HepG2 (cell line): Measurements from ENCODE around the gene INPP4B. TPM values are rescaled to one million over a fixed set of nuclear protein-coding genes. Genes with fewer than 3 reads are reported as not detected.

ENCODE experiments used
- ATAC-seq: fragments of 200-7000 bp; cut with Tn5 transposase; 3 replicates; pipeline ENCODE4 v1.9.1; 2020; ENCODE audit warnings: mild to moderate bottlenecking, moderate library complexity
- BruUV-seq: library from RNA; stranded (reverse); fragments of 400-500 nt; replicated peaks from 2 replicates; lab custom pipeline; 2021; lab: Mats Ljungman, UMichigan
- CTCF ChIA-PET: fragments of 300-600 bp; formaldehyde crosslinking; extraction: SDS; loops from one replicate; lab custom pipeline; 2021; ENCODE audit warnings: low total read pairs, inconsistent platforms, low intra/inter-chr PET ratio; lab: Yijun Ruan, JAX
- POLR2A ChIA-PET: fragments of 350-600 bp; sonication (Branson Sonifier 250); formaldehyde crosslinking; loops from one replicate; lab custom pipeline; 2020; ENCODE audit warnings: antibody characterized with exemption, inconsistent platforms; lab: Yijun Ruan, JAX
- DNase-seq: peaks from one replicate; pipeline ENCODE4 v3.0.0-alpha.2; 2015; ENCODE audit warnings: low spot score
- FAIRE-seq: peaks from 3 replicates; lab custom pipeline; 2011; peaks lifted over from hg19 to GRCh38; lab: Jason Lieb, UNC
- H2AFZ ChIP-seq: one replicate; pipeline ENCODE4 v1.6.1; 2011; ENCODE audit warnings: low read length, inconsistent platforms
- H3K27ac ChIP-seq: fragments of 300-600 bp; 3 replicates; pipeline ENCODE4 v1.8.0; 2011; ENCODE audit warnings: mixed run types, mild to moderate bottlenecking, mixed read lengths, low read length, inconsistent platforms; ENCODE audit not compliant: insufficient read depth; ENCODE audit errors: extremely low read length
- H3K27me3 ChIP-seq, 2 experiments: fragments of 200-600 bp in 1 of 2; 2 replicates in 1 of 2; 3 replicates in 1 of 2; pipeline versions ENCODE4 v1.6.0 to v1.8.0; 2011; ENCODE audit warnings: low read length in 2 of 2, mild to moderate bottlenecking in 2 of 2, moderate library complexity in 2 of 2, inconsistent platforms in 1 of 2; ENCODE audit not compliant: insufficient read depth in 2 of 2, control insufficient read depth in 1 of 2
- H3K36me3 ChIP-seq, 2 experiments: fragments of 200-600 bp in 1 of 2; replicated peaks in 1 of 2; 2 replicates in 1 of 2; 3 replicates in 1 of 2; pipeline versions ENCODE4 v1.5.1 to v1.8.0; 2011; ENCODE audit warnings: low read length in 2 of 2, inconsistent platforms in 1 of 2; ENCODE audit not compliant: insufficient read depth in 2 of 2, control insufficient read depth in 1 of 2
- H3K4me1 ChIP-seq: 2 replicates; pipeline ENCODE4 v1.5.1; 2012; ENCODE audit warnings: low read length, inconsistent platforms; ENCODE audit not compliant: insufficient read depth
- H3K4me2 ChIP-seq: 2 replicates; pipeline ENCODE4 v1.6.0; 2011; ENCODE audit warnings: low read depth, low read length, inconsistent platforms
- H3K4me3 ChIP-seq, 3 experiments: fragments of 200-600 bp in 1 of 3; sonication (generic), shearing (Covaris generic) in 1 of 3; replicated peaks in 1 of 3; 2 replicates each; pipeline ENCODE4 v1.5.1; 2011 to 2016; ENCODE audit warnings: low read length in 3 of 3, inconsistent platforms in 2 of 3, low read depth in 2 of 3, mild to moderate bottlenecking in 2 of 3, control low read depth in 1 of 3, mixed read lengths in 1 of 3; ENCODE audit not compliant: insufficient read depth in 1 of 3
- H3K79me2 ChIP-seq: one replicate; pipeline ENCODE4 v1.6.1; 2011; ENCODE audit warnings: low read length, inconsistent platforms; ENCODE audit not compliant: insufficient read depth
- H3K9ac ChIP-seq: 2 replicates; pipeline ENCODE4 v1.6.0; 2011; ENCODE audit warnings: mild to moderate bottlenecking, low read depth, low read length, inconsistent platforms; ENCODE audit not compliant: insufficient read depth
- H3K9me3 ChIP-seq: 2 replicates; pipeline ENCODE4 v1.5.1; 2012; ENCODE audit warnings: mild to moderate bottlenecking, low read length
- H4K20me1 ChIP-seq: 2 replicates; pipeline ENCODE4 v1.6.0; 2011; ENCODE audit warnings: inconsistent platforms, mild to moderate bottlenecking, low read length, moderate library complexity; ENCODE audit not compliant: insufficient read depth
- HCFC1 ChIP-seq: fragments of 150-350 bp; IDR thresholded peaks from 2 replicates; pipeline ENCODE4 v1.6.1; 2014; ENCODE audit warnings: low read depth, low read length
- KLF9 ChIP-seq: IDR thresholded peaks from 2 replicates; pipeline ENCODE4 v1.6.1; 2016; ENCODE audit warnings: low read depth
- NFATC3 ChIP-seq: sonication (generic); formaldehyde crosslinking; IDR thresholded peaks from 2 replicates; pipeline ENCODE4 v1.5.1; 2020; ENCODE audit warnings: mild to moderate bottlenecking, missing genetic modification reagents
- PPARG ChIP-seq: conservative IDR thresholded peaks from 2 replicates; pipeline ENCODE4 v1.6.1; 2016; ENCODE audit warnings: missing biosample characterization, missing genetic modification reagents
- RBM39 ChIP-seq: fragments of 200-400 bp; formaldehyde crosslinking; IDR thresholded peaks from one replicate; pipeline ENCODE4 v1.6.1; 2018; ENCODE audit warnings: antibody characterized with exemption, mild to moderate bottlenecking, low read depth, low read length; ENCODE audit not compliant: poor library complexity, severe bottlenecking
- SP140L ChIP-seq: sonication (generic); formaldehyde crosslinking; IDR thresholded peaks from 2 replicates; pipeline ENCODE4 v1.4.0; 2020; ENCODE audit warnings: missing genetic modification reagents, borderline replicate concordance
- TOPORS ChIP-seq: sonication (generic); formaldehyde crosslinking; IDR thresholded peaks from 2 replicates; pipeline ENCODE4 v1.8.0; 2023; ENCODE audit warnings: mild to moderate bottlenecking, missing genetic modification reagents
- ZBTB40 ChIP-seq, 2 experiments: fragments of 450-650 bp in 1 of 2; sonication (generic) in 1 of 2; formaldehyde crosslinking in 1 of 2; IDR thresholded peaks; 2 replicates each; pipeline versions ENCODE4 v1.6.1 to v1.8.0; 2016 to 2022; ENCODE audit warnings: antibody characterized with exemption in 1 of 2, mild to moderate bottlenecking in 1 of 2, missing genetic modification reagents in 1 of 2
- ZFP41 ChIP-seq: sonication (generic); formaldehyde crosslinking; IDR thresholded peaks from 2 replicates; pipeline ENCODE4 v1.4.0; 2020; ENCODE audit warnings: mild to moderate bottlenecking, missing genetic modification reagents, borderline replicate concordance
- ZNF121 ChIP-seq: sonication (generic); formaldehyde crosslinking; IDR thresholded peaks from 2 replicates; pipeline ENCODE4 v1.5.0; 2020; ENCODE audit warnings: mild to moderate bottlenecking, missing genetic modification reagents
- ZNF3 ChIP-seq: IDR thresholded peaks from 2 replicates; pipeline ENCODE4 v1.7.0; 2017; ENCODE audit warnings: inconsistent platforms
- ZNF337 ChIP-seq: sonication (generic); formaldehyde crosslinking; IDR thresholded peaks from 2 replicates; pipeline ENCODE4 v1.5.1; 2020; ENCODE audit warnings: missing genetic modification reagents, low read depth, mild to moderate bottlenecking, borderline replicate concordance
- ZNF605 ChIP-seq: sonication (generic); formaldehyde crosslinking; IDR thresholded peaks from 2 replicates; pipeline ENCODE4 v1.8.0; 2022; ENCODE audit warnings: mild to moderate bottlenecking, missing genetic modification reagents
- ZNF616 ChIP-seq: sonication (generic); formaldehyde crosslinking; IDR thresholded peaks from 2 replicates; pipeline ENCODE4 v1.5.0; 2020; ENCODE audit warnings: low read depth, mild to moderate bottlenecking, missing genetic modification reagents
- WGBS: methylation state at CpG from one replicate; pipeline ENCODE4 v1.1.6; 2017; ENCODE audit warnings: low lambda C conversion rate; 5-methylcytosine and 5-hydroxymethylcytosine counted together
- in situ Hi-C: cut with HindIII; loops from 2 replicates; pipeline ENCODE4 v1.10.0; 2017; ENCODE audit warnings: low pct_unique_long_range_greater_than_20kb; ENCODE audit not compliant: extremely low pct_ligation_motif_present
- intact Hi-C: fragments of 100-400 bp; cut with micrococcal nuclease; formaldehyde crosslinking; loops from one replicate; pipeline ENCODE4 v1.10.0; 2022; ENCODE audit not compliant: unreplicated experiment
- polyA plus RNA-seq, 8 experiments: library from polyadenylated mRNA; depleted of rRNA in 3 of 8; stranded (reverse) in 7 of 8; unstranded in 1 of 8; fragments of >200 nt; fragmentation: Illumina TruSeq in 4 of 8; extraction: Trizol in 4 of 8; gene quantifications; 2 replicates each; pipeline versions ENCODE4 v1.2.1 to v1.2.3, GENCODE V29; 2011 to 2016; ENCODE audit warnings: low read depth in 4 of 8, missing spikeins in 1 of 8, mixed read lengths in 1 of 8; ENCODE audit not compliant: insufficient read depth in 1 of 8
- total RNA-seq, 5 experiments: library from RNA; depleted of rRNA; stranded (reverse); fragments of >200 nt; fragmentation: Illumina TruSeq; extraction: Trizol; gene quantifications; 2 replicates each; pipeline ENCODE4 v1.2.3, GENCODE V29; 2016; ENCODE audit warnings: low read depth in 1 of 5

Gene INPP4B
- total and polyA plus RNA-seq, 2 of the 13 experiments (the other 11 are each of a cell fraction or from before 2014, with no cell fraction given) = not detected

GRCh38 chr4:141995056-141995455, 851.0 kb downstream of the INPP4B start:
- Histone ChIP-seq H3K36me3 (no peaks in the 10 kb centered on the region), H3K9ac (no peak overlapping the region), H3K79me2 (no peaks in the 10 kb centered on the region), H3K4me1 (no peaks in the 10 kb centered on the region), H3K4me3 (no peak overlapping the region), H2AFZ (no peak overlapping the region), H3K27me3 (no peaks in the 10 kb centered on the region), H4K20me1 (no peaks in the 10 kb centered on the region), H3K4me2 (no peak overlapping the region), H3K27ac (no peak overlapping the region), H3K9me3 (peaks cover 80% of the 10 kb centered on the region)
- intact Hi-C loops = no loop called here
- TF ChIP-seq ZNF337 (CRISPR knock-in tag) (no peak), PPARG (no peak), ZFP41 (CRISPR knock-in tag) (no peak), TOPORS (CRISPR knock-in tag) (no peak), ZNF3 (CRISPR knock-in tag) (no peak), NFATC3 (CRISPR knock-in tag) (no peak), ZNF616 (no peak), ZBTB40 (IDR thresholded peaks at IDR 0.05) (no peak), ZBTB40 (CRISPR knock-in tag; IDR thresholded peaks at IDR 0.05) (no peak), SP140L (CRISPR knock-in tag) (no peak), HCFC1 (no peak), RBM39 (no peak), ZNF121 (CRISPR knock-in tag) (no peak), KLF9 (no peak), ZNF605 (CRISPR knock-in tag) (no peak)
- CTCF ChIA-PET = no interaction called here
- in situ Hi-C loops = no loop called here
- no peak for DNase-seq
- POLR2A ChIA-PET = no interaction called here
- no peak for ATAC-seq
- no TSS peak for BruUV-seq
- FAIRE-seq = no peak
- 0% methylated on average over 1 of the region's 1 CpG for WGBS
